SK-N-MC (cell line): Measurements from ENCODE around the gene CEP192.

Experiments
- EZH2 ChIP-seq: fragments of 200-600 bp; sonication (generic); IDR thresholded peaks from one replicate; pipeline ENCODE4 v1.6.1; 2017; ENCODE audit warnings: antibody characterized with exemption
- POLR2AphosphoS5 ChIP-seq: IDR thresholded peaks from 2 replicates; pipeline ENCODE4 v1.6.1; 2012; ENCODE audit warnings: mild to moderate bottlenecking, low read depth, low read length, borderline replicate concordance

DNA sequence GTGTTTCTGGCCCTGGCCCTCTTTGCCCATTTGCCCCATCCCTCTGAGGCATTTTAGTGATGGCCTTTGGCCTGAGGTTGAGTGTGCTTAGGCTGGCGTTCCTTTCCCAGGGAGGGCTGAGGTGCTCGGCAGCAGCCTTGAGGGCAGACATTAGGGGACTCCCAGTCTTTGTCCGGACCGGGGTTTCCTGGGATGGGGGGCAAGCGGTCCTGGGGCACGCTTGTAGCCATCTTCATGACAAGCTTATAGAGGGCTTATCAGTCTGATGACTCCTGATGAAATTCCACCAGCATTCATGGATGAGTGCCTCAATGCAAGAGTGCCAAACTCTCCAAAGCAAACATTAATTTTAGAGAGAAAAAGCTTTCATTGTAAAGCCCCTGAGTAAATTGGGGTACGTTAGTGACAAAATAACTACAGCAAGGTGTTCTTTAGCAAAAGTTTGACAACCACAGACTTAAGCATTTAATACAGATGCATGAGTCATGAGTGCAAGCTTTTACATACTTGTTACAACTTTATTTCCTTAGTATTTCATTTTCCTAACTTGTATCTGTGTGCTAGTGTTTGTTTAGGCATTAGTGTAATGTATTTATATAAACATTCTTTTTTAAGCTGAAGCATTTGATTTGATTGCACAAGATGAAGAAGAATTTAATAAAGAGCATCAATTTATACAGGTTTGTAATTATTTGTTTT, 45.6 kb downstream of the CEP192 start:
- TF ChIP-seq EZH2 = no peak
- no peak for TF ChIP-seq POLR2AphosphoS5
